ENCODE measurements around the gene BRPF3. TPM values are rescaled to one million over a fixed set of nuclear protein-coding genes. Genes with fewer than 3 reads are reported as not detected.

Gene BRPF3
- total RNA-seq, 1 donor from 2014 or later = 13.4 TPM

DNA sequence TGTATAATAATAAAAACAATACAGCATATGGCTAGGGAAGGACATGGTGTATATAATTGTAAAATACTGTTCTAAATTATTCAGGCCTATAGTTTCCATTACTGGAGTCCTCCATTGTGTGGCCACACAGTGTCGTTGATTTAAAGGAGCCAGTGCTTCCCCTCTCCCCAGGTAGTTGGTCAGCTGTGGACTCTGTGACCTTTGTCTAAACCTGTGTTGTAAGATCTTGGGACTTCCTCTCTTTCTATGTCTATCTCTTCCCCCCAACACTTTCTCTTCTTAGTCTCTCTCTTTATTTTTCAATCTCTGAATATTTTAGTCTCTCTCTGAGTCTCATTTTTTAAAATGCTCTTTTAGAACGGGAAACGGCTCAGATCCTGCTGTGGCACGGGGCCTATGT, 35.6 kb downstream of the BRPF3 start:
- no peak for DNase-seq

DNA sequence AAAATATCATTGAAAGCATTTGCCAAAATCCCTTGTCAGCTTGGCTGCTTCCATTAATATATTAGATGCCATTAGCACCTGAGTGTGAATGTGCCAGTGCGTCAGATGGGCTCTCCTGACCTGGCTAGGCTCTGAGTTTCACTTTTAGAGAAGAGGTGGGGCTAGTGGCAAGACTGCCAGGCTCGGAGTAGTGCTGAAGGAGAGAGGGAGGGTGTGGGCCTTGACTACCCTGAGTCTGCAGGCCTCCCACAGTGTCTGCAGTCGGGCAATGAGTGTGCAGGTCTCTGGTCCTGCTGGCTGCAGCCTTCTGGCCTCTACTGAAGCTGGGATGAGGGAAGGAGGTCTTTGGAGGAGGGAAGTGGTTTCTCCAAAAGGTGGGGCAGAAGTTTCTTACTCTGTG, 38.8 kb downstream of the BRPF3 start:
- no peak for DNase-seq

DNA sequence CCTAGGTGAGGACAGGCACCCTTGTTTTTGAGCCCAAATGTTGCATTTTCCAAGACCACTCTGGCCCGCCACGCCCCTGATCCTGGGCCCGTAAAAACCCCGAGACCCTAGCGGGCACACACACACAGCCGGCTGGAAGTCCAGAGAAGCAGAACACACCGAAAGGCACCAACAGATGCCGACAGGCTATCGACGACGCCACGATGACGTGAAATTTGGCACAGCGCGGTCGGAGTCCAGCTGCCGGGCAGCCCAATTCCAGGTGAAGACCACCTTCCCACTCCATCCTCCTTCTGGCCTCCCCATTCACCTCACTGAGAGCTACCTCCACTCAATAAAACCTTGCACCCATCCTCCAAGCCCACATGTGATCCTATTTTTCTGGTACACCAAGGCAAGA, 39.3 kb downstream of the BRPF3 start:
- no peak for DNase-seq

- DNase-seq = no peak
These were observed 43.2 kb downstream of the BRPF3 start for GRCh38 chr6:36239774-36240173.

DNA sequence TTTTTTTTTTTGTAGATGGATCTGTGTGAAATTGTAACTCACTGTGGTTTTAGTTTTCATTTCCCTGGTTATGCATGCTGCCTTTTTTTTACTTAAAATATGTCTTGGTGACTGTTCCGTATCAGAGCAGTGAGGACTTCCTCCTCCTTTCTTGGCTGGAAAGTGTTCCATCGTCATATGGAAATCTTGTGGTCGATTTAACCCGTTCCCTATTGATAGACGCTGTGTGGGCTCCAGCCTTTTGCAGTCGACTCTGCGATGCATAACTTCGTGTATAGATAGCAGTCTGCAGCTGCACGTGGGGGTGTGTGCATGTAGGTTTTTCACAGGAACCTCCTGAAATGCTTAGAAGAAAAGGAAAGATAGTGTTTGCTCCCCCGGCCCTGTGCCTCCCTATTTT, 45.2 kb downstream of the BRPF3 start:
- no peak for DNase-seq

DNA sequence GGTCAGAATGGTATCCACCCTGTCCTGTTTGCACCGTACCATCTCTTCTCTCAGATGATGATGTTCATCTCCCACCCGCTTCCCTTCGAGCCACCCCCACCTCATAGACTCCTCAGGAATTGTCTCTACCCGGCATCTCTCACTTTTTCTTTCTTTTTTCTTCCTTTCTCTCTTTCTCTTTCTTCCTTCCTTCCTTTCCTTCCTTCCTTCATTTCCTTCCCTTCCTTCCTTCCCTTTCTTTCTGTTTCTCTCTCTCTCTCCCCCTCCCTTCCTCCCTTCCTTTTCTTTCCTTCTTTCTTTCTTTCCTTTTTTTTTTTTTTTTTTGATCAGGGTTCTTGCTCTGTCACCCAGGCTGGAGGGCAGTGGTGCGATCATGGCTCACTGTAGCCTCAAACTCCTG, 45.6 kb downstream of the BRPF3 start:
- no peak for DNase-seq

DNA sequence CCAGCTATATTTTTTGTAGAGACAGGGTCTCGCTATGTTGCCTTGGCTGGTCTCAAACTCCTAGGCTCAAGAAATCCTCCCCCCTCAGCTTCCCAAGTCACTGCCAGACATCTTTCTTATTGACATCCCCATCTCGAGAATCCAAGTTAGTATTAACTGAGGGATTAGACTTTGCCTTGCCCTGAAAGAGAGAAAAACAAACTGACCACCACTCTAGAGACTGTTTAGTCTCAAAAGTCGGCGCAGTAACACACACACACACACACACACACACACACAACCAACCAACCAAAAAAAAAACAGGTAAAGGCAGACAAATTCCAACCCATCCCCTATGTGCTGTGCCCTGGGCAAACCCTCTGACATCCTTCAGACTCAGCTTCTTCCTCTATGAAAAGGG, 46.1 kb downstream of the BRPF3 start:
- no peak for DNase-seq

- no peak for DNase-seq
These were observed 47.1 kb downstream of the BRPF3 start for GRCh38 chr6:36243562-36244212.

GRCh38 chr6:36244641-36245280, 48.2 kb downstream of the BRPF3 start:
- no peak for DNase-seq

- no peak for DNase-seq
These were observed 49.1 kb downstream of the BRPF3 start for GRCh38 chr6:36245572-36246061.

DNA sequence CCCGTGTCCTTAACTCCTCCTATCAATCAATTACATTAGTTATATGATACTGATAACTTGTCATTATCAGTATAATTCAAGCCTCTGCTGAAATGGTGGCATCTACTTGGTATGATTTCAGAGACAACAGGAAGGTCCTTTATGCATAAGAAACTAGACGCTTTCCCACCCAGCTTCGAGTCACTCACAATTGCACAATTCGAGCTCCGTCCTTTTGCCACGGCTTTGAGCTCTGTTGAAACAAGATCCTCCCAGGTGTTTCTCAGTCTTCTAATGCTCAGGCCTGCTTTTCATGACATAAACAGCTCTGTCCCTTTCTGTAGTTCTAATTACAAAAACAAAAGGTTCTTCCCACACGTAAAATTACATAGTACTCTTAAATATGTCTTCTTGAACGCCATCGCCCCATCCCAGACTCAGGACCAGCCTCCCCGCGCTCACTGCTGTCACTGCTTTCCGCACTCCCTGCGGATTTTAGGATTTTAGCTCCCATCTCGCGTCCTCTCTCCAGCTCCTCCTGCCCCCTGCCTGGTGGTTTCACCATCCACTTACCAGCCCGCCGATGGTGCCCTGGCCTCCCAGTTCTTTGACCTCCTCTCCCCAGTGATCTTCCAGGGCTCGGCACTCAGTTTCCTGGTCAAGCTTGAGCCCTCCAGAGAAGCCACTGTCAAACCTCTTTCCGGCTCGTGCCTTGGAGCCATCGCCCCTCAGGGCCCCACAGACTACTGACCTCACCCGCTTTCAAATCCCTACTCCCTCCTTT, 50.1 kb downstream of the BRPF3 start:
- DNase-seq = peak; percentile 47

GRCh38 chr6:36247693-36248092, 51.1 kb downstream of the BRPF3 start:
- DNase-seq = peak; percentile 35

- no peak for DNase-seq
These were observed 52.4 kb downstream of the BRPF3 start for GRCh38 chr6:36248980-36249379.

GRCh38 chr6:36249536-36249935, 53.0 kb downstream of the BRPF3 start:
- DNase-seq = no peak

DNA sequence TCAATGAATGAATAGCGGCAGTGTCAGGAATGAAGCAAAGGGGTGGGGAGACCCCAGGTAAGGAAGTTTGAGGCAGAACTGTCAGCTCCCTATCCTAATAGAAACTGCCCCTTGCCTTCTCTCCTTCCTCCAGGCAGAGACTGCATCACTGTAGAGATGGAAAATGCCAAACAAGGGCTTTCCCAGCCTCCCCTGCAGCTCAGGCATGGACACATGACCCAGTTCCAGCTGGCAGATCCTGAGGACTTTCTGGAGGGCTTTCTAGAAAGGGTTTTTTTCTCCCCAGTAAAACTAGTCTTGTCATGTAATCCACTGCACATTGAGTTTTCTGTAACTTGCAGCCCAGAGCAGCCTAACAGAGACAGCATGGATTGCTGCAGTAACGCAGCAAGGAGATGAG, 55.5 kb downstream of the BRPF3 start:
- DNase-seq = no peak

DNA sequence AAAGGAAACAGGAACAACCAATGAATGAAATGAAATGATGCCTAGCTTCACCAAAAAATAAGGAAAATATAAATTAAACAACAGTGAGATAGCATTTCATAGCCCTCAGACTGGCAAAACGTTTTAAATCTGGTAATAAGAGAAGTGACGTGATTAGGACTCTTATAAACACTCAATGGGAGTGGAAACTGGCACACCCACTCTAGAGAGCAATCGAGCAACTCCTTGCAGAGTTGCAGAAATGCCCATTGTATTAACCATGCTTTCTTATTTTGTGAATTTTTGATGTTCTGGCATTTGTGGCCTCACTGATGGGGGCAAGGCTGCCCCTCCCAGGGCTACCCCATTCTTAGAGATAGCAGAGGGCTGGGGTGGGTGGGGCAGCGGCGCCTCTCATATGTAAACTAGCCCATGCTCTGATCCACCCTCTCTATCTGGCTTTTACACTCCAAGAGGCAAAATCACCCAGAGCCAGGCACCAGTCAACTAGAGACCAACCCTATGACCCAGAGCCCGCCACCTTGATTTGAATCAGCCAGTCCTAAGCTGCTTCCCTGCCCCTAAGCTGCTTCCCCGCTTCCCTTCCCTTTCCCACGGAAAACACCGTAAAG, 67.0 kb downstream of the BRPF3 start:
- DNase-seq = no peak

GRCh38 chr6:36265744-36266143, 69.2 kb downstream of the BRPF3 start:
- no peak for DNase-seq

DNA sequence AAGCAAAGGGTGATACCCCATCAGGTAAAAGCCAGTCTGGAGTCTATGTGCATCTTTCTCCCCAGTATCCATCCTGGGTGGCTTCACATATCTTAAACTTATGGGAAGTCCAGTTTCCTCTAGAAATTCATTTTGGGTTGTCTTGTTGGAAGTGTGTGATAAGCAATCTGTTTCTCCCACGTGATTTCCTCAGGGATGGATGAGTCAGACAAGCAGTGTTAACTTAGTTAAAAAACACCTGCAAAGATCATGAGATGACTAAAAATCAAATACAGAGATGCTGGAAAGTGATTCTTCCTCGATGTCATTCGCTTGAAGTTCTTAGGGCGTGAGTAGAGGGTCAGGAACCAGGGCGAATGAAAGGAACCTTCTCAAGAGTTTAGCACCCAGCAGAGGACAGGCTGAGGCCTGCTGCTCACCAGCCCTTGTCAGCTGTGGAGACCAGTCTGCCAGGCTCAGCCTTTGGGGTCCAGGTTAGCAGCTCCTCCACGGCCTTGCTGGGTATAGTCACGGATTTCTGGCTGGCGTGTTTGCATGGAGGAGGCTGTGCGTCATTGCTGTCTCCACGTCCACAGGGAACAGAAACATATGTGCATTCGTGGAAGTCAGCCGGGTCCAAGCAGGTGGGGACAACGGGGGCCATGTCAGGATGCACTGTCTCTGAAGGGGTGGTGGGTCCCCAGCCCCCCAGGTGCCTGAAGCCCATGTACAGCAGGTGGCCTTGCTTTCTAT, 70.5 kb downstream of the BRPF3 start:
- no peak for DNase-seq

DNA sequence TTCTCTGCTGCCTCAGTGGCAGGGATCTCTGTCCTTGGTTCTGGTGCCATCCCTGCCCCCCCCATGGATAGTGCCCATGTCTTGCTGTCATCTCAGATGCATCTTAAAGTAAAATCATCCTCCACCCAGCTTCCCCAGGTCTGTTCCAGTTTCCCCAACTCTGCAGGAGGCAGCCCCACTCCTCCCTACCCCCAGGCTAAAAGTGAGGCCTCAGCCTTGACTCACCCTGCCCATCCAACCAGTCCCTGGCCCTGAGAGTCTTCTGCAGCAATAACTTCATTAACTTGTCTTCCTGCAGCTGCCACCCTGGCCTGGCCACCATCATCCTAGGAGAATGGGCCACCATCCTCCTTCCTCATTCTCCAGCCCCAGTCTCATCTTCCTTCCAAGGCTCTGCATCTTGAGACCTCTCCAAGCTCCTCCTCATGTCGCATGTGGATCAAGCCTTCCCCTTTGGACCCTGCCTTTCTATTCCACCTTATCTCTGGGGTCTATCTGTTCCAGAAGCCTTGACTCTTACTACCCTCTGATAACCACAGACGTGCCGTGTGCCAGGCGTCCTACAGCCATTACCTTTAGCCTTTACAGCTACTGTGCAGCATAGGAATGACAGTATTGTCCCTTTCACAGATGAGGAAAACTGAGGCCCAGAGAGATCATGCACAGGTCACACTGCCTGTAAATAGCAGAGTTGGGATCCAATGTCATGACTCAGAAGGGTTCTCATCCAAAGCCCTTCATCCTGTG, 71.4 kb downstream of the BRPF3 start:
- no peak for DNase-seq

DNA sequence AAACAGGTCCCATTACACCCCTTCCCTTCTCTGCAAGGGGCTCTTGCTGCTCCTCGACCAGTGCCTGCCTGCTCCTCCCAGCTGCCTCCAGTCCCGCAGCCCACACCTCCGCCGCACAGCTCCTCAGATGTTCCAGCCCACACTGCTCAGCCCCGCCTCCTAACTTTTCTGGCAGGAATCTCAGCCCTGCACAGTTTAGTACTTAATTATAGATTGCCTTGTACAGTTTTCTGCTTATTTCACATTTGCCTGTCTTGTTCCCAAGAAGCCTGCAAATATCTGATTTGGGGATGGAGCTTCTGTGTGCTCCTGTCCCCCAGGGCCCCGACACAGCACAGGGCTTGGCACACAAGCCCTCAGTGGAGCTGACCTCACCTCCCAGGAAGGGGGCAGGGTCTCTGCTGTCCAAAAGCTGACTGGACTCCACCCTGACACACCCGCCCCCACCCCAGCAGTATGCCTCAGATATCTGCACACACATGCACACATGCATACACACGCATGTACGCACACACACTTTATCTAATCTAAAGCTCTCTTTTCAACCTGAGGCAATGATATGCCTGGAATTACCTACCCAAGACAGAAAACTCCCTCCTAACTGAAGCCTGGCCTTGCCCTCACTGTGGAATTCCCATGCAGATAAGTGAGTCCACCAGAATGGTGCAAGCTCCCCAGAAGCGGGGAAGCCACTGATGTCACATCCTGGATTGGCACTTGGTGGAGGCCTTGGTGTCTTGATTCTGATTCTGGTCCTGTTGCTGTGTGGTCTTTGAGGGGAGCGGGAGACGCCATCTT, 72.1 kb downstream of the BRPF3 start:
- DNase-seq = peak; percentile 32

Measured in tongue (tissue), 2 donors.